NCI-H524 (cell line): ENCODE results near the gene ZBTB16.

Experiments used
- DNase-seq, 2 experiments: peaks; one replicate each; lab custom pipeline; 2025; lab: John Stamatoyannopoulos, UW

ZBTB16 gene

GRCh38 chr11:114152785-114153184 is 93.3 kb downstream of the ZBTB16 start:
- no peak for DNase-seq

- no peak for DNase-seq
These were observed 93.7 kb downstream of the ZBTB16 start for GRCh38 chr11:114153224-114153623.

DNA sequence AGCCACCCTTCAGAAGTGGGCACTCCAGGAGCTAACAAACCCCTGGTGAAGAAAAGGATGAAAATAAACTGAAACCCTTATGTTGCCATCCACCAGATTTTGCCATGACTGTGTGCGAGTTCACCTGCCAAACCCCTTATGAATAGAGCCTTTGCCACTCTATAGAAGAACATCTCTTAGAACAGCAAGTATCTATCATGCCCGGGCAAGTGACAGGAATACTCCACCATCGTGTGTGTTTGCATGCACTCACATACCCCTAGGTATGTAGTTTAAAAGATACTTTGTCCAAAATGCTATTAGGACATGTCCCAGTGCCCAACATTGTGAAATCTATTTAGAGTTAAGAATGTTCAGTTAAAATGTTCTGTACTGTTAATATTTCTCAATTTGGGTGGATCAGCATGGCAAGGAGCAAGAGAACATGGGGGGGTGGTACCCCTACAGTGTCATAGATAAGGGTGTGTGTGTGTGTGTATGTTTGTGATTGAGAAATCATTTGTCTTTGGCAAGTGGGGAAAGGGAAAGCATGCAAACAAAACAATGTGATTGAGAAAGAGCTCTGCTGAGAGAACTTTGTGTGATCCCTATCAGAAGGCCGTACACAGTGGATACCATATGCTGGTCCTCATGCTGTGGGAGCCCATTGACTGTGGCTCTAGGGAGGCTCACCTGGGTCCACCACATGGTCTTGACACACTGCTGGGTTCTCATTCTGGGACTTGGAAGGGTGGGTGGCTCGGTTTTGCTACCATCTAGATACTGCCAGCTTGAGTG is 94.9 kb downstream of the ZBTB16 start:
- no peak for DNase-seq

GRCh38 chr11:114155116-114155515 is 95.6 kb downstream of the ZBTB16 start:
- DNase-seq = no peak

DNA sequence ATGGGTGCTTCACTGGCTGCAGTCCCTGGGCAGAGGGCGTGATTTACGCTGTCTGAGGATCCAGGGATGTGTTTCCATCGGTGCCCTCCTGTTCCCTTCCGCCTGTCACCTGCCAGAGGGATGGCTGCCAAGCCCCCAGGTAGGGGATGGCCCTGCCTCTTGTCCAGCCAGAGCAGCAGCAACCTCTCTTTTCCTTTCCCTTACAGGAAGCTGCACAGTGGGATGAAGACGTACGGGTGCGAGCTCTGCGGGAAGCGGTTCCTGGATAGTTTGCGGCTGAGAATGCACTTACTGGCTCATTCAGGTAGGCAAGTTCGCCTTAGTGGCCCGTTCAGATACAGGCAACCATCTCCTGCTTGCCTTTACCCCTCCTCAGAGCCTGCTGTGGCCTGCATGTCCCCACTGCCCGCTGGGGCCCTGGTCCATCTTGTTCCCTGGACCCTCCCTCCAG is 96.6 kb downstream of the ZBTB16 start:
- no peak for DNase-seq

DNA sequence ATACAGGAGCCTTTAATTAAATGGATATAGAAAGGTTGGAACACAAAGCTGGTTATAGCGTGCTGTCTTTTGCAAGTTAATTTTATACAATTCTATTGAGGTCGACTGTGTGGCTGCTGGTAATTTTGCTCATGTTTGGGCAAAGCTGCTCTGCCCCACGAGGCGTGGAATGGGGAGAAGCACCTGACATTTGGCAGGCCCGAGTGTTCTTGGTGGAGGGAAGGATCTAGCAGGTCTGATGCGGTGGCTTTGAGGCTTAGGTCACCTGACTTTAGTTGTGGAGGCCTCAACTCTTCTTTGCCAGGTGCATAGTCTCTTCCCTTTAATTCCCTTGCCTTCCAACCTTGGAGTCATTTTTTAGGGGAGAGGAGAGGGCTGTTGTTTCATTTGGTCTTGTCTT is 97.3 kb downstream of the ZBTB16 start:
- no peak for DNase-seq

- no peak for DNase-seq
These were observed 98.1 kb downstream of the ZBTB16 start for GRCh38 chr11:114157476-114158050.

- no peak for DNase-seq
These were observed 98.9 kb downstream of the ZBTB16 start for GRCh38 chr11:114158421-114158820.

DNA sequence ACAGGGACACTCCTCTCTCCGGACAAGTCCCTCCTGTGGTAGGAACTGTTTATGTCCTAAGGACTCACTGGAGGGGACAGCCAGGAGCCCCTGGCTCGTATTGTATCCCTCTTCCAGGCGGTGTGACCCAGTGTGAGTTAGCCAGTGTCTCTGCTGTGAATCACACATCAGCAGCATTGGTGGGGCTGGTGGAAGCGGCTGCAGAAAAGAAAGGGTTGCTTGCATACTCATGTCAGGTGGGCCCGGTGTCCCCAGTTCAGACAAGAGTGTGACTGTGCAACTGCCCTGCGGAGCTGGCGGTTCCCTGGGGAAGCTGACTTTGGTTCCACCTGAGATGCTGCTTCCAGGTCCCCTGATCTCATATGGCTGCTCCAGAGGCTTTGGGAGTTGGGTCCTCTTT is 99.4 kb downstream of the ZBTB16 start:
- no peak for DNase-seq

DNA sequence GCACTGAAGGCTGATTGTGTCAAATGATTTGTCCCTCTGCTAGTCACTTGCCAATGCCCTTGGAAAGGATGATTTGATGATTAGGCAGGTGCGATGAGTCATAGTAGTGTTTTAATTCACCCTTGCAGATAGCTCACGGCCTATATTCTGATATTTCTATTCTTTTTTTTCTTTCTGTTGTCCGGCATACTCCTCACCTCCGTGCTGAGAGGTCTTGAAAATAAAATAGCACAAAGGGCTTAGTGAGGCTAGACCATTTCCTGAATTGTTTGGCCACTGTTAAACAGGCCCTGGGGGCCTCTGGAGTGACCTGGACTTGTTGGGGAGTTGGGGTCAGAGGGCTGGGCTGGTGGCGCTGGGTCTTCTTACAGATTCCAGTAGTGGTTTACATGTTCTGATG is 99.8 kb downstream of the ZBTB16 start:
- DNase-seq = no peak

GRCh38 chr11:114159802-114160632 is 100.5 kb downstream of the ZBTB16 start:
- DNase-seq = peak; percentile 83 to 98

DNA sequence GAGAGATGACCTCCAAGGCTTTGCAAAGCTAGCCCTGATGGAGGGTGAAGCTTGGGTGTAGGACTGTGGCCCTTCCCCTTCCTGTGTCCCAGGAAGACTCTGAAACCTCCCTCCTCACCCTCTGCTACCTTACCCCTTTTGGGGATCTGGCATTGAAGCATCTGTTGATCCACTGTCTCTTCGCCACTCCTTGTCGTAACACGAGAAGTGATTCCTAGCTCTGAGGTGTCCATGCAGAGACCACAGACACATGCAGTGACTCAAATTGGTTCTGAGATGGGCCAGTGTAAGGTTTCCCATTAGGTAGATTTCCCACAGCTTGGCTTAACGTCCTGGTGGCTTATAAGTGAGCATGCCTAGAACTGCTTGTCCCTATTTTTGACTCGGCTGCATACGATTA is 101.4 kb downstream of the ZBTB16 start:
- DNase-seq = peak in 1 of 2 experiments; percentile 39

DNA sequence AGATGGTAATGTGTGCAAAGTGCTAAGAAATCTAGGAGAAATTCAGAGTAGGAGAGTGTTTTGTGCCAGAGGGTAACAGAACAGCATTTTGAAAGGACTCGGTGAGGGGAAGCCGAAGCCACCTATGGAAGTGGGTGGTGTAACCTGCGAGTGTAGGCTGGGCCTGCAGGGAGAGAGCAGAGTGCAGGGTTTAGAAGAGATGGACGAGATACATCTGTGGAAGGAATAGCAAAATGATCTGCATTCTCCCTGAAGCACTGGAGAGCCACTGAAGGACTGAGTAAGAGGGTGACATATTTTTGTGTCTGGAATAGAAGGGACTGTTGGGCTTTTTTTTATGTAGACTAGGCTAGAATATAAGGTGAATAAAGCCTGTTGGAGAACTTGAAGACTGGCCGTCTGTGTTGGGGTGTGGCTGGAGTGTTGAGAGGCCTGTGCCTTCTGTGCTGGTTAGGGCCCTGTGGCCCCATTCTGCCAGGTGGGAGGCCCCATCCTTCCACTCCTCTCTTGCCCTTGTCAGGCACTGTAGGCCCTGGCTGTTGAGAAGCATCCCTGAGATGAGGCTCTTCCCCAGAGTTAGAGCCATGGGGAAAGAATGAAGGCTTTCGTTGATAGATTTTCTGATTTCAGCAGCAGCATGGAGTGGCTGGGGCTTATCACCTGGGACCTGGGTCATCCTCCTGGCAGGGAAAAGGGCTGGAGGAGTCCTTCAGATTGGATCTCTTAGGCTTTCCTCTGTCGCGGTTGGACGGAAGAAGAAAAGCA is 102.2 kb downstream of the ZBTB16 start:
- no peak for DNase-seq

- DNase-seq = no peak
These were observed 103.2 kb downstream of the ZBTB16 start for GRCh38 chr11:114162719-114163123.

DNA sequence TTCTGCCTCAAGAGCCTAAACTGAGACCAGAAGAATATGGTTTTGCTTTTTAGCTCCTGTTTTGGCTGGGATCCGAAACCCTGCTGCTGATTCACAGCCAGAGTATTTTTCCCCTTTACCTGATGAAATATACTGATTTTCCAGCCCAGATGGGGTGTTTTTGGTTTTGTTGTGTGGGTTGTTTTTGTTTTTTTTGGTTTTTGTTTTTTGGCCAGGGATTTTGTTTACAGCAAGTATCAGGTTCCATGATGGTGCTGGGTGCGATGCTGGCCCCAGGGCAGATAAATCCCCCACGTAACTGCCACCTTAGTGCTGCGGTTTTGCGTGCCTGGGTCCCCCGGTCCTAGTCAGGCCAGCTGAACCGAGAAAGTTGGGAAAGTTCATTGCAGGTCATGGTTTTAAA is 103.7 kb downstream of the ZBTB16 start:
- no peak for DNase-seq

GRCh38 chr11:114163830-114164401 is 104.4 kb downstream of the ZBTB16 start:
- DNase-seq = no peak

DNA sequence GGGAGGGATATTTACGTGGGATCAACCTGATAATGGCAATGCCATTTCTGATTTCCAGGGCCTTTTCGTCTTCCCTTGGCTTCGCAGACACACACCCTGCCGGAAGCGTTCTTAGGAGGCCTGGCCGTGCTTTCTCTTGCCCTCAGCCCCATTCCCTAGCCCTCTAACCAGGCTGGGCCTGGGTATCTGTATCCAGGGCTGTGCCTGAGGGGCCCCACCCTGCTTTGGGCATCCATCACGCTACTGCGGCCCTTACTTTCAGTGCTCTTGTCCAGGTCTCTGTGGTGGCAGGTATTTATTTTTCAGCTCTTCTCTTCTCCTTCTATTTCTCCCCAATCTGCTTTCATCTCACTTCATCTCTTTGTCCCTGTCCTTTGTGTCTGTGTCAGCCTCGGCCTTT is 105.0 kb downstream of the ZBTB16 start:
- DNase-seq = no peak

GRCh38 chr11:114165326-114166230 is 106.1 kb downstream of the ZBTB16 start:
- DNase-seq = no peak

DNA sequence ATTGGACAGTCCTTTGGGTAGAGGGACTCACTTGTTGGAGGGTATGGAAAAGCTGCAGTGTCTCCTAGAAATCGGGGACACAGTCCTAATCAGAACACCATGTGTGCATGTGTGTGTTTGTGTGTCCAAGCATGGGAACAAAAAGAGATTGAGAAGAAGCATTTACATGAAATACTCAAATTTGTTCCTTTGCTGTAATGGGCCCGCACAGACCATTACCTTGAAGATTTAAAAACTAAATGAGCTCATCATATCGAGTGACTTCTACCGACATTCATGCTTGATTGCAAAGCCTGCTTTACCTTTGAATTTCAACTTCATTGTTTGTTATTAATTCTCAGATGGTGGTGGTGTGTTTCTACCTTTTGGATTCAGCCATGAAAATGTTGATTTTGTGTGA is 106.9 kb downstream of the ZBTB16 start:
- DNase-seq = no peak

- DNase-seq = no peak
These were observed 107.4 kb downstream of the ZBTB16 start for GRCh38 chr11:114166897-114167323.

DNA sequence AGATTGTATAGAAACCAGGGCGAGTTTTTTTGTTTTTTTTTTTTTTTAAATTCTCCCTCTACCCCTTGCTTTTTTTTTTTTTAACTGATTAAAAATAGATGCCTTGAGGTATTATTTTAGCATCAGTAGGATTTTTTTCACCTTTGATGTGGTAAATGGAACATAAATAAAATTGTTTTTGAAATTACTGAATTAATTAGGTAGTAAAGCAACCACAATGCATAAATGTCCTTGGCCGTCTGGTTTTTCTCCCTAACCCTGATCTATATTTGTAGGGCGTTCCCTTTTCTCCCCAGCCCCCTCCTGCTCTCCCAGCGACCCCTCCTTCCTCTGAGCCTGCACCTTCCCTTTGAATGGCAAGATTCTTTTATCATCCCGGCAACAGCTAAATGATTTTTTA is 107.8 kb downstream of the ZBTB16 start:
- DNase-seq = no peak
